ENCODE data around the gene MEGF6.
A peak's percentile ranks its signal among the peaks of the same experiment; 100 is the strongest.

MEGF6 gene

DNA sequence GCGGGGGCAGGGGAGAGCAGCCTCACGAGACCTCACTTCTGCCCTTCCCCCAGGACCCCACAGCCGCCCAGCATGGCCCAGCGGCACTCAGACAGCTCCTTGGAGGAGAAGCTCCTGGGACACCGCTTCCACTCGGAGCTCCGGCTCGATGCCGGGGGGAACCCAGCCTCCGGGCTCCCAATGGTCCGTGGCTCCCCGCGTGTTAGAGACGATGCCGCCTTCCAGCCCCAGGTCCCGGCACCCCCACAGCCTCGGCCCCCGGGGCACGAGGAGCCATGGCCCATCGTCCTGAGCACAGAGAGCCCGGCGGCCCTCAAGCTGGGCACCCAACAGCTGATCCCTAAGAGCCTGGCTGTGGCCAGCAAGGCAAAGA, 148.3 kb downstream of the MEGF6 start:
- TF ChIP-seq, protein P1, sequence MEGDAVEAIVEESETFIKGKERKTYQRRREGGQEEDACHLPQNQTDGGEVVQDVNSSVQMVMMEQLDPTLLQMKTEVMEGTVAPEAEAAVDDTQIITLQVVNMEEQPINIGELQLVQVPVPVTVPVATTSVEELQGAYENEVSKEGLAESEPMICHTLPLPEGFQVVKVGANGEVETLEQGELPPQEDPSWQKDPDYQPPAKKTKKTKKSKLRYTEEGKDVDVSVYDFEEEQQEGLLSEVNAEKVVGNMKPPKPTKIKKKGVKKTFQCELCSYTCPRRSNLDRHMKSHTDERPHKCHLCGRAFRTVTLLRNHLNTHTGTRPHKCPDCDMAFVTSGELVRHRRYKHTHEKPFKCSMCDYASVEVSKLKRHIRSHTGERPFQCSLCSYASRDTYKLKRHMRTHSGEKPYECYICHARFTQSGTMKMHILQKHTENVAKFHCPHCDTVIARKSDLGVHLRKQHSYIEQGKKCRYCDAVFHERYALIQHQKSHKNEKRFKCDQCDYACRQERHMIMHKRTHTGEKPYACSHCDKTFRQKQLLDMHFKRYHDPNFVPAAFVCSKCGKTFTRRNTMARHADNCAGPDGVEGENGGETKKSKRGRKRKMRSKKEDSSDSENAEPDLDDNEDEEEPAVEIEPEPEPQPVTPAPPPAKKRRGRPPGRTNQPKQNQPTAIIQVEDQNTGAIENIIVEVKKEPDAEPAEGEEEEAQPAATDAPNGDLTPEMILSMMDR (conservative IDR thresholded peaks at IDR 0.05; ENCODE audit: low read depth, low read length), result no peak
- no peak for DNase-seq (ENCODE audit: low read depth)

DNA sequence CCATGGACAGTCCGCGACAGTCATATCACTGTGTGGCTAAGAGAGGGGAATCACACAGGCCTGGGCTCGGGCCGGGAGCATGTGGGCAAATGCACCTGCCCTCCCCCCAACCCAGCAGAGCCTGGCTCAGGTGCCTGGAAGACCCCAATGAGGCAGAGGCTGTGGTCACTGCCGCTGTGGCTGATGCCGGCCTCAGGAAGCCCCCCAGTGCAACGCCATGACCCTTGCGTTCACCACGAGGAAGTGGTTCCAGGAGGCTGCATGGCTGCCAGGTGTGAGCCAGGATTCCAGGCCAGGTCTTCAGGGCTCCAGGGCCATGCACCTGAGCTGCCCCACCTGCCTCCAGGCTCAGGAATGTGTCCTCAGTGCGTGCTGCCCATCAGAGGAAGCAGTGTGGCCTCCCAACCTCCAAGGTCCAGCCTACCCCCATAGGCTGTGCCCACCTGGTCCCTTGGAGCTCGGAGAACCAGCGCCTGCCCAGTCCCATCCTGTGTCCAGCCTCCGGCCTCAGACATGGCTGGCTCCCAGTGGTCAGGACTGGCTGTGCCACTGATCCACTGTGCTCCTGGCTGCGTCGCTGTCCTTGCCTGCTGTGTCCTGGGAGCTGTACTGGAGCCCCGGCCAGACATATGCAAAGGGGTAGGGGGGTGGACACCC, 148.8 kb downstream of the MEGF6 start:
- H3K4me3 ChIP-seq (ENCODE audit: low read depth, low read length), result no peak overlapping the region
- no peak for DNase-seq (ENCODE audit: low read depth)
- TF ChIP-seq, protein P1 (conservative IDR thresholded peaks at IDR 0.05; ENCODE audit: low read depth, low read length), result no peak

More for the DNA sequence above, 148.3 kb downstream of the MEGF6 start:
- H3K4me3 ChIP-seq (ENCODE audit: low read depth, low read length), result no peak overlapping the region

DNA sequence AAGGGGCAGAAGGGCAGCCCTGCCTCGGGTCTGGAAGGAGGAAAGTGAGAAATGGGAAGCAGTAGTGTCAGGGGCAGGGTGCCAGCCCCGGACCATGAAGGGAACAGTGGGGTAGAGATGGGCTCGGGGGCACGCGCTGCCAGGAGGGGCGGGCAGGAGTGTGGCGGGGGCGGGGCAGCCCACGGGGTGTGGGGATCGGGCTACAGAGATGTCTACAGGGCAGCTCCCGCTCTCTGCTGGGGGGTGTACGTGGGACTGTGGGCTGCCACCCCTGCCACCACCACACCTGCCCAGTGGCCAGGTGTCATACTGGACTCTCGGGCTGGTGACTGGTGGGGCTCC, 149.4 kb downstream of the MEGF6 start:
- H3K4me3 ChIP-seq (ENCODE audit: low read depth, low read length), result no peak overlapping the region
- TF ChIP-seq, protein P1 (conservative IDR thresholded peaks at IDR 0.05; ENCODE audit: low read depth, low read length), result no peak
- no peak for DNase-seq (ENCODE audit: low read depth)

DNA sequence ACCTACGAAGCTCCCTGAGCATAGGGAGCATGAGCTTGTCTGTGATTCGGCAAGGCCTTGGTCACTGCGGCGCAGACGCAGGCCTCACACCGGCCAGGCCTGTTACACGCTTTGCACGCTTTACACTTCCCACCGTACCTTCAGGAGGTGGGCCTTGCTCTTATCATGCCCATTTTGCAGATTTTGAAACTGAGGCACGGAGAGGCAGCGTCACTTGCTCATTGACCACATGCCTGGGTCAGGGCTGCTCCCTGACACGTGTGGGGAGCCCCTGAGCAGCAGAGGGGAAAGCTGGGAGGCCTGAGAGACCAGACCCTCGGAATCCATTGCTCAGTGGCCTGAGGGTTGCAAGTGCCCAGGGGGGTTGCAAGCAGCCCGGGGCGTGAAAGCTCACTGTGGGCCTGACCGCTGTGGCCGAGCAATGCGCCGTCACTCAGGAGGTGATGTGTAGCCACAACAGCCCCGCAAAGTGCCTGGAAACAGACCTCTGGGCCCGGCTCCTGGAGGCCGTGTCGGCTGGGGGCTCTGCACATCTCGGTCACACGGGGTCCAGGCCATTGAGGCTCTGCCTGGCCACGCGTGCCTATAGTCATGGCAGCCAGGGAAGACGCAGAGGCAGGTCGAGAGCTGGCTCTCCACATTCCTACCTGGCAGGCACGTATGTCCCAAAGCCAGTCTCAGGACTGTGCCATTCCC, 149.9 kb downstream of the MEGF6 start:
- H3K4me3 ChIP-seq (ENCODE audit: low read depth, low read length), result no peak overlapping the region
- TF ChIP-seq, protein P1 (conservative IDR thresholded peaks at IDR 0.05; ENCODE audit: low read depth, low read length), result no peak
- no peak for DNase-seq (ENCODE audit: low read depth)

DNA sequence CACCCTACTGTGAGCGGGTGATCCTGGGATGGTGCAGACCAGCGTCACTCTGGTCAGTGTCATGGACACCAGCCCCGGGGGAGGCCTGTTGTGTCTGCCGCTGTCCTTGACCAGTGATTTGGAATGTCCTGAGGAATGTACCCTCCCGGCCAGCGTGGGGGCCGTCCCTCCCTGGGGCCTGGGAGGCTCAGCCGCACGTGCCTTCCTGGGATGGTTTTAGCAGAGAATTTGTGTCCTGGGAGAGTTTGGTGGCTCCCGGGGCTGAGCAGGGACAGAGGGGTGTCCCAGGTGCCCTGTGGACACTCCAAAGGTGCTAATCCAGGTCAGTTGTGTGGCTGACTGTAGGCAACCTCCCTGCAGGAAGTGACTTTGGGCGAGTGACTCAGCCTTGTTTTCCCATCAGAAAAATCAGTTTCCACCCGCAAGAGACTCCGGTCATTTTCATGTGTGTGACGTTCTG, 150.6 kb downstream of the MEGF6 start:
- TF ChIP-seq, protein P1 (conservative IDR thresholded peaks at IDR 0.05; ENCODE audit: low read depth, low read length), result no peak
- DNase-seq (ENCODE audit: low read depth), result peak; percentile 66

DNA sequence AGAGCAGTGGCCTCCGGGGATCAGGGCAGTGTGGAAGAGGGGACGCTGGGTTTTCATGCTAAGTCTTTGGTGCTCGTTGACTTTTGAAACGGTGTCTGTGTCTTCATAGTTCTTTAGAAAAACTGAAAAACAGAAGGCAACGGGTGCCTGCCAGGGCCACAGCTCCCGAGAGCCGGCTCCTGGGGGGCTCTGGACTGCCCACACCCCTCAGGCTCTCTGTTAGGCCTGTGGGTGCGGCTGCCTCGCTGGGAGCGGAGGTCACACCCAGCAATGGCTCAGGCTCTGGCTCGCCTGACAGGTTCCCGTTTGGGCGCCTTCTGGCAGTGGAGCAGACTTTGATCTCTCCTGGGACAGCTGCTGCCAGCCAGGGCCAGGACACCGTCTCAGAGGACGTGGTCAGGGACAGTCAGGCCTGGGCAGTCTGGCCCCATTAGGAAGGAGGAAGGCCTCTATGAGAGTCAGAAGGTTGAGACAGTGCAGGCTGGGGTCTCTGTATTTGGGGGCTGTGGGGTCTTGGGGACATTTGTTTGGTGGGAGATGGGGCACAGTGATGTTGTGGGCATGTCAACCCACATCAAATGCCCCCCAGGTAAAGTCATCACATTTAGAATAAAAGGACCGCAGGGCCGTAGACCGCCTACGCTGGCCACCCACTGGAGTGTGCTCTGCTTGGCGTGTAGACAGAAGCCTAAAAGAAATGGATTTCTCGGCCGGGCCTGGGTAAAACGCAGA, 151.2 kb downstream of the MEGF6 start:
- H3K4me3 ChIP-seq (ENCODE audit: low read depth, low read length), result no peak overlapping the region
- no peak for DNase-seq (ENCODE audit: low read depth)
- TF ChIP-seq, protein P1 (conservative IDR thresholded peaks at IDR 0.05; ENCODE audit: low read depth, low read length), result no peak

More for the DNA sequence above, 150.6 kb downstream of the MEGF6 start:
- H3K4me3 ChIP-seq (ENCODE audit: low read depth, low read length), result no peak overlapping the region
